ENCODE measurements around the gene CATSPER3. TPM values are rescaled to one million over a fixed set of nuclear protein-coding genes. Genes with fewer than 3 reads are reported as not detected.

CATSPER3 gene
- total RNA-seq, 1 donor from 2014 or later, result 1.1 TPM

GRCh38 chr5:135051399-135051798, 83.7 kb downstream of the CATSPER3 start:
- DNase-seq (ENCODE audit: missing footprints) (no peak), ATAC-seq (no peak)
- intact Hi-C loops (cut with DNase I), result loop anchor here (10.0 kb wide), 1 partner anchor 143 kb away; no protein-coding TSS in a partner anchor

- no peak for ATAC-seq
- DNase-seq (ENCODE audit: missing footprints), result no peak
- intact Hi-C loops (cut with DNase I), result loop anchor here (10.0 kb wide), 1 partner anchor 143 kb away; no protein-coding TSS in a partner anchor
Observed at GRCh38 chr5:135051872-135052271, 84.2 kb downstream of the CATSPER3 start.

DNA sequence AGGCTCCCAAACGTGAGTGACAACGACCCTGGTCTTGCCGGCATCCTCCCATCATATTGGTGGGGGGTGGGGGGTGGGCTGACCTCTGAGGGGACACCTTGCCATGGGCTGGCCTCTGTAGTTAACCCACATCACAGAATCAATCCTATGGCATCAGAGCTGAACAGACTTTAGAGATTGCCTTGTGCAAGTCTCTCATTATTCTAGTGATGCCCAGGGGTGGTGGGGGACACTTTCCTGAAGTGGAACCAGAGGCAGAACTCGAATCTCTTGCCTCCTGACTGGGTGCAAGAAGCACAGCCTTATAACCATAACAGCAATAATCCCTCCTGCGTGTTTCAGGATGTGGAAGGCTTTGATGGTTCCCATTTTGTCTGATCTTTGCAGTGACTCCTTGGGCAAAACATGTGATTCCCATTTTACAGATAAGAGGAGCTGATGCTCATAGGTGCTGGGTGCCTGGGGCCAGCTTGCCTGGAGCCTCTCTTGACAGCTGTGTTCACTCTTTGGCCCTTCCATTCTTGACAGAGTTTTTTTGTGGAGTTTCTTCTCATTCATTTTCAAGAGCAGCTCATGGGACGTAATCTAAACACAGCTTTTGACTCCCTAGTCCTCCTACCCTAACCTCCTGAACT, 84.9 kb downstream of the CATSPER3 start:
- ATAC-seq (no peak), DNase-seq (ENCODE audit: missing footprints) (peak; percentile 9)
- intact Hi-C loops (cut with DNase I), result loop anchor here (10.0 kb wide), 1 partner anchor 142 kb away; no protein-coding TSS in a partner anchor

- ATAC-seq (no peak), DNase-seq (ENCODE audit: missing footprints) (peak; percentile 31)
- intact Hi-C loops (cut with DNase I), result loop anchor here (10.0 kb wide), 1 partner anchor 142 kb away; no protein-coding TSS in a partner anchor
Observed at GRCh38 chr5:135053278-135053677, 85.6 kb downstream of the CATSPER3 start.

DNA sequence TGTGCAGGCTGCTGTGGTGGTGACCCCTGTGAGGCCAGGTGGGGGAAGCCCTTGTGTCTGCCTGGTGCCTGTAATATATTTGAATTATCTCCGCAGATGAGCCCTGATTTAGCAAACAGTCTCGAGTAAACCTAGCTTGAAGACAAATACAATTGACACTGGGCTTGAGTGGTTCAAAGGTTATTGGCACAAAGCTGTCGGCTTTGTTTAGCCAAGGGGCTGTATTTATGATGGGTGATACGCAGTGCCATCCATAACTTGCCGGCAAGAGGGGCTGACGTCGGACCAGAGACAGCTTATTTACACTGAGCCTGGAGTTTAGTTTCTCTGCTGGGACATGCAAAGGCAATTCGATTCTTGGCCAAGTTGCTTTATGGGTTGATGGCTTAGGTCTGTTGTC, 86.3 kb downstream of the CATSPER3 start:
- intact Hi-C loops (cut with DNase I), result loop anchor here (10.0 kb wide), 1 partner anchor 141 kb away; no protein-coding TSS in a partner anchor
- ATAC-seq, result no peak
- no peak for DNase-seq (ENCODE audit: missing footprints)

DNA sequence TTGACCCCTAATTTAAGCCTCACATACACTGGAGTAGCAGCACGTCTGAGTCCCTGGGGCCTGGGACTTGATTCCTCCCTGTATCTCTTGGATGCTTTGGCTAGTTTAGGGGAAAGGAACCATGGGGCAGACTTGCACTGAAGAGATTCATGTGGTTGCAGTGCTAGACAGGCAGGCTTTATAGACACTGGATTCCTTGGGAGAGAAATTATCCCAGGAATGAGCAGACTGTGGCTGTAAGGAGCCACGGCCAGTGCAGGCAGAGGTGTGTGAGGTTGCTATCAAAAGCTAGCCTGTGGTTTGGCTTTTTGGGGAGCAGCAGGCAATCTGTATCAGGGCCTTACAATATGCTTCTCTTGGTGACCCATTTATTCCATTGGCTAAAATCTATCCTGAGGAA, 86.8 kb downstream of the CATSPER3 start:
- DNase-seq (ENCODE audit: missing footprints), result no peak
- intact Hi-C loops (cut with DNase I), result loop anchor here (10.0 kb wide), 1 partner anchor 140 kb away; no protein-coding TSS in a partner anchor
- ATAC-seq, result no peak

GRCh38 chr5:135055396-135055795, 87.7 kb downstream of the CATSPER3 start:
- intact Hi-C loops (cut with DNase I), result loop anchor here (10.0 kb wide), 1 partner anchor 139 kb away; no protein-coding TSS in a partner anchor
- peak; percentile 96 for ATAC-seq

DNA sequence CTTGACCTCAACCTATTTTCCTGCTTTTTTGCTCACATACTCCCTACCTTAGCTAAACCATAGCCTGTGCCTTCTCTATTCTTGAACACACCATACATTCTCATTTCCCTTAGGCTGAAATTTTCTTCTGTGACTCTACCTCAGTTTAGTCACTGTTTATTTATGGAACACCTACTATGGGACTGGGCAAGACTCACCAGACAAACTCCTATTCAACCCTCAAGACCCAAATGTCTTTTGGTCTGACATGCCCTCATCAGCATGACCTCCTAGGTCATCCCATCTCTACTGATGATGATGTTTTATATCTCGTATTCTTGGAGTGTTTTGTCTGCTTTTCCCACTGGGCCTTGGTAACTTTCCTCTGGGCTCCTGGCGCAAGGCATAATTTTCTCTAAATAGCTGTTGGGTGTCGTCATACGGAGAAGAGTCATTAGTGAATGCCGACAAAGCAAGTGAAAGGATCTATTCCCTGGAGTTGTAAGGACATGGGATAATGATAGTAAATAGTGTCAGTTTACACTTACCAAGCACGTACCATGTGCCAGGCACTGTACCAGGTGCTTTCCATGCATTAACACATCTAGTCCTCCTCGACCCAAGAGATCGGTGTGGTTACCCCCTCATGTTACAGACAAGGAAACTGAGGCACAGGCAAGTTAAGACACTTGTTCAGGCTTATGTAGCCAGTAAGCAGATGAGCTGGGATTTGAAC, 88.8 kb downstream of the CATSPER3 start:
- ATAC-seq (no peak), DNase-seq (ENCODE audit: missing footprints) (no peak)
- intact Hi-C loops (cut with DNase I), result loop anchor here (10.0 kb wide), 1 partner anchor 138 kb away; no protein-coding TSS in a partner anchor

More at GRCh38 chr5:135055396-135055795, 87.7 kb downstream of the CATSPER3 start:
- DNase-seq (ENCODE audit: missing footprints), result peak; percentile 80

GRCh38 chr5:135057233-135057632, 89.5 kb downstream of the CATSPER3 start:
- no peak for ATAC-seq
- intact Hi-C loops (cut with DNase I), result loop anchor here (10.0 kb wide), 1 partner anchor 138 kb away; no protein-coding TSS in a partner anchor

GRCh38 chr5:135058331-135058732, 90.6 kb downstream of the CATSPER3 start:
- ATAC-seq (no peak), DNase-seq (ENCODE audit: missing footprints) (no peak)
- intact Hi-C loops (cut with DNase I), result loop anchor here (10.0 kb wide), 1 partner anchor 136 kb away; no protein-coding TSS in a partner anchor

More at GRCh38 chr5:135057233-135057632, 89.5 kb downstream of the CATSPER3 start:
- no peak for DNase-seq (ENCODE audit: missing footprints)

DNA sequence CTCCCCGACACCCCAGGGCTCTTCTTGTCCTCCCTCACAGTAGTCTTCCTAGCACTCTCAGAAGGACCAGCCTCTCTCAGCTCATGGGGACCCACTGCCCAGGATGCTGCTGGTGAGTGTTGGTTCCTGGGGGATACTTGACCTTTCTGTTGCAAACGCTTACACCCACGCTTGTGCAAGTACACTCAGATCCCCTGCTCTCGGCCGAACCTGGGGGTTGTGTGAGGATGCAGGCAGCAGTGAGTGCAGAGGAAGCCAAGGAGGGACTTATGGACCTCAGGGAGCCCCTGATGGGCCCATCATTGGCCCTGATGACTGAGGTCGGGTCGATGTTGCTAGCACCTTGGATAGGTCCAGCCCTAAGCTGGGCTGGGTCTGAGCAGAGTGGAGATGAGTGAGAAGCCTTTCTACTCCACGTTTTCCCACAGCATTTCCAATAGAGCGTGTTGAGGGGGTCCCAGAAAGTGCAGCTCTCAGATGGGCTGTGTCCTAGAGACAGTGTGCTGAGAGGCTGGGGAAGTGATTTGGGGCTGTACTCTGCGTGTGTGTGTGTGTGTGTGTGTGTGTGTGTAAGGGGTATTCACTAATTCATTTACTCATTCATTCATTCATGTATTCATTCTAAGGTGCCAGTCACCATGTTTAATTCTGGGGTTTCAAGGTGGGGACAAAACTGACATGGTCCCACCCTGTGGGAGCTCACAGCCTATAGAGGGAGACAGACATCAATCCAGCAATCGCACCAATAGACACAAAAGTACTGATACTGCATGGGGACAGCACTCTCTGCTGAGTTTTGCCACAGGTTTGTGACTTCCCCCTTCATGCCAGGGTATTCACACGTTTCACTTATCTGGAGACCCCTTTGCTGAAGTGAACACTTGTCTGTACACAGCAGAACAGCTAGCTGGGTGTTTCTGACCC, 91.6 kb downstream of the CATSPER3 start:
- DNase-seq (ENCODE audit: missing footprints) (no peak), ATAC-seq (no peak)
- intact Hi-C loops (cut with DNase I), result loop anchor here (10.0 kb wide), 1 partner anchor 136 kb away; no protein-coding TSS in a partner anchor

- intact Hi-C loops (cut with DNase I), result no loop called here
- DNase-seq (ENCODE audit: missing footprints) (no peak), ATAC-seq (no peak)
Observed at GRCh38 chr5:135060021-135060420, 92.3 kb downstream of the CATSPER3 start.

DNA sequence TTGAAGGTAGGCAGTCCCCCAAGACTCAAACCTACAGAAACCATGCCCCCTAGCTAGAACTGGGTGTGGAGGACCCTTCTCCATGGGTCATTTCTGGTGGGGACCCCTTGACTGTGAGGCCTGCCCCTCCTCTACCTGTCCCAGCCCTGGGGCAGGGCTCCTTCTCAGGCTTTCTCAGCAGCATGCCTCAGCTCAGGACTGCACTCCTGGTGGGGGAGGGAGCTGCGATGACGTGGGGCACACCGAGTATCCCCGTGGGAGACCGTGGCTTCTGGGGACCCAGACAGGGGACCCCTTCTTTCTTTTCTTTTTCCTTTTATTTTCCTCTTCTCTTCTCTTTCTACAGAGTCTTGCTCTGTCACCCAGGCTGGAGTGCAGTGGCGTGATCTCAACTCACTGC, 93.3 kb downstream of the CATSPER3 start:
- intact Hi-C loops (cut with DNase I), result no loop called here
- no peak for DNase-seq (ENCODE audit: missing footprints)
- ATAC-seq, result no peak

Small RNA genes lying within 50 kb of the gene (microRNA-seq; reads per million reads assigned to microRNA genes)
- gene MIR4461, result not detected

Other genes starting within 250 kb of the CATSPER3 start
- gene CAMLG, start 229.4 kb upstream of the CATSPER3 start, total RNA-seq, result 14.5 TPM
- gene DDX46, start 209.1 kb upstream of the CATSPER3 start, total RNA-seq, result 27.6 TPM
- gene C5orf24, start 121.9 kb upstream of the CATSPER3 start, total RNA-seq, result 21.9 TPM
- 52.8 TPM for gene TXNDC15, start 93.5 kb upstream of the CATSPER3 start, total RNA-seq
- 24.7 TPM for gene PCBD2, start 62.8 kb upstream of the CATSPER3 start, total RNA-seq
- not detected for gene PITX1, start 66.3 kb downstream of the CATSPER3 start, total RNA-seq

Measured in Right ventricle myocardium inferior (tissue), 1 donor.